GM12878 (cell line): Measurements from ENCODE around the gene BRAT1. TPM values are rescaled to one million over a fixed set of nuclear protein-coding genes. Genes with fewer than 3 reads are reported as not detected.

Experiments
- ATAC-seq: fragments of 200-7000 bp; cut with Tn5 transposase; 3 replicates; pipeline ENCODE4 v1.9.1; 2020; ENCODE audit warnings: mild to moderate bottlenecking, moderate library complexity
- BruUV-seq: library from RNA; stranded (reverse); fragments of 400-500 nt; replicated peaks from 2 replicates; lab custom pipeline; 2021; lab: Mats Ljungman, UMichigan
- CTCF ChIA-PET: fragments of 300-600 bp; sonication (Branson Sonifier 250); formaldehyde crosslinking; extraction: SDS; loops from one replicate; lab custom pipeline; 2021; ENCODE audit warnings: inconsistent platforms; lab: Yijun Ruan, JAX
- POLR2A ChIA-PET: fragments of 350-600 bp; formaldehyde crosslinking; extraction: SDS; loops from one replicate; lab custom pipeline; 2021; ENCODE audit warnings: inconsistent platforms; lab: Charles Lee
- RAD21 ChIA-PET: fragments of 300-600 bp; sonication (Branson Sonifier 250); formaldehyde crosslinking; loops from one replicate; lab custom pipeline; 2023; ENCODE audit warnings: antibody characterized with exemption; ENCODE audit not compliant: unreplicated experiment; lab: Charles Lee
- SMC1A ChIA-PET: fragments of 300-600 bp; sonication (Branson Sonifier 250); formaldehyde crosslinking; loops from one replicate; lab custom pipeline; 2023; ENCODE audit not compliant: unreplicated experiment, uncharacterized antibody; lab: Charles Lee
- DNase-seq: peaks from one replicate; pipeline ENCODE4 v3.0.0-alpha.2; 2011; ENCODE audit warnings: low read depth, low spot score
- FAIRE-seq: peaks from 3 replicates; lab custom pipeline; 2011; peaks lifted over from hg19 to GRCh38; lab: Jason Lieb, UNC
- H2AFZ ChIP-seq: 2 replicates; pipeline ENCODE4 v1.6.0; 2011; ENCODE audit warnings: low read depth, low read length, control low read depth; ENCODE audit not compliant: control insufficient read depth
- H3K27ac ChIP-seq: 2 replicates; pipeline ENCODE4 v1.5.1; 2011; ENCODE audit warnings: control low read depth; ENCODE audit not compliant: control insufficient read depth, insufficient read depth
- H3K27me3 ChIP-seq, 2 experiments: replicated peaks in 1 of 2; 2 replicates each; pipeline versions ENCODE4 v1.6.0 to v1.6.1; 2011; ENCODE audit warnings: low read length in 1 of 2; ENCODE audit not compliant: control insufficient read depth in 2 of 2, insufficient read depth in 2 of 2
- H3K36me3 ChIP-seq, 2 experiments: 2 replicates each; pipeline ENCODE4 v1.5.1; 2011; ENCODE audit warnings: low read length in 1 of 2; ENCODE audit not compliant: control insufficient read depth in 2 of 2, insufficient read depth in 2 of 2
- H3K4me1 ChIP-seq: 2 replicates; pipeline ENCODE4 v1.6.1; 2011; ENCODE audit warnings: mild to moderate bottlenecking, low read length, moderate library complexity, mixed read lengths; ENCODE audit not compliant: control insufficient read depth, insufficient read depth
- H3K4me2 ChIP-seq: 2 replicates; pipeline ENCODE4 v1.6.0; 2011; ENCODE audit warnings: control low read depth; ENCODE audit not compliant: control insufficient read depth, insufficient read depth
- H3K4me3 ChIP-seq: fragments of 200-600 bp; sonication (generic); 2 replicates; pipeline ENCODE4 v1.5.1; 2016
- H3K79me2 ChIP-seq: 2 replicates; pipeline ENCODE4 v1.6.0; 2011; ENCODE audit warnings: low read length; ENCODE audit not compliant: control insufficient read depth, insufficient read depth
- H3K9ac ChIP-seq: 2 replicates; pipeline ENCODE4 v1.8.0; 2011; ENCODE audit warnings: low read length, control low read depth, mixed read lengths; ENCODE audit not compliant: control insufficient read depth, insufficient read depth
- H3K9me3 ChIP-seq: replicated peaks from 3 replicates; pipeline ENCODE4 v1.5.1; 2011; ENCODE audit warnings: mild to moderate bottlenecking, low read length; ENCODE audit not compliant: control insufficient read depth, insufficient read depth
- H4K20me1 ChIP-seq: 2 replicates; pipeline ENCODE4 v1.6.0; 2011; ENCODE audit not compliant: control insufficient read depth, insufficient read depth
- CREM ChIP-seq: IDR thresholded peaks from 2 replicates; pipeline ENCODE4 v1.6.1; 2014; ENCODE audit warnings: antibody characterized with exemption, low read depth
- E4F1 ChIP-seq: fragments of 450-650 bp; IDR thresholded peaks from 2 replicates; pipeline ENCODE4 v1.6.1; 2018; ENCODE audit warnings: borderline replicate concordance, mild to moderate bottlenecking; ENCODE audit not compliant: partially characterized antibody
- ZSCAN29 ChIP-seq: fragments of 450-650 bp; IDR thresholded peaks from 2 replicates; pipeline ENCODE4 v1.6.1; 2017; ENCODE audit warnings: mild to moderate bottlenecking, moderate library complexity
- WGBS: methylation state at CpG from one replicate; pipeline ENCODE4 v1.1.6; 2016; ENCODE audit warnings: low lambda C conversion rate; ENCODE audit not compliant: insufficient replicate concordance, insufficient coverage; ENCODE audit errors: missing lambda C conversion rate; 5-methylcytosine and 5-hydroxymethylcytosine counted together
- in situ Hi-C: fragments of 300-500 bp; cut with MboI; formaldehyde crosslinking; loops from 9 replicates; pipeline ENCODE4 v1.14.3; 2018; ENCODE audit warnings: mixed read lengths
- intact Hi-C: fragments of 100-400 bp; cut with micrococcal nuclease; formaldehyde crosslinking; loops from one replicate; pipeline ENCODE4 v1.14.2; 2022; ENCODE audit not compliant: unreplicated experiment
- polyA plus RNA-seq, 11 experiments: library from polyadenylated mRNA; depleted of rRNA in 4 of 11; unstranded in 6 of 11; stranded (reverse) in 5 of 11; fragments of >200 nt; fragmentation: Nextera tagmentation in 4 of 11; fragmentation: Illumina TruSeq in 1 of 11; extraction: Ambion mirVana in 4 of 11; extraction: Trizol in 1 of 11; gene quantifications; 1 replicate in 1 of 11; 2 replicates in 10 of 11; pipeline versions ENCODE4 v1.2.1 to v1.2.3, GENCODE V29; 2011 to 2016; ENCODE audit warnings: inconsistent platforms in 2 of 11, missing spikeins in 2 of 11, low read depth in 1 of 11
- total RNA-seq, 4 experiments: library from RNA; depleted of rRNA in 3 of 4; stranded (reverse); fragments of >200 nt in 3 of 4; fragmentation: Illumina TruSeq in 1 of 4; extraction: Trizol in 1 of 4; gene quantifications; 2 replicates each; pipeline versions ENCODE4 v1.2.1 to v1.2.3, GENCODE V29; 2013 to 2021

BRAT1 gene
- total and polyA plus RNA-seq, 10 of the 15 experiments (the other 5 are each of a cell fraction or from before 2014, with no cell fraction given) = 0.13 to 53.3 (median 16.0) TPM

GRCh38 chr7:2524808-2525657, 30.3 kb downstream of the BRAT1 start (continued):
- TF ChIP-seq E4F1 = no peak

DNA sequence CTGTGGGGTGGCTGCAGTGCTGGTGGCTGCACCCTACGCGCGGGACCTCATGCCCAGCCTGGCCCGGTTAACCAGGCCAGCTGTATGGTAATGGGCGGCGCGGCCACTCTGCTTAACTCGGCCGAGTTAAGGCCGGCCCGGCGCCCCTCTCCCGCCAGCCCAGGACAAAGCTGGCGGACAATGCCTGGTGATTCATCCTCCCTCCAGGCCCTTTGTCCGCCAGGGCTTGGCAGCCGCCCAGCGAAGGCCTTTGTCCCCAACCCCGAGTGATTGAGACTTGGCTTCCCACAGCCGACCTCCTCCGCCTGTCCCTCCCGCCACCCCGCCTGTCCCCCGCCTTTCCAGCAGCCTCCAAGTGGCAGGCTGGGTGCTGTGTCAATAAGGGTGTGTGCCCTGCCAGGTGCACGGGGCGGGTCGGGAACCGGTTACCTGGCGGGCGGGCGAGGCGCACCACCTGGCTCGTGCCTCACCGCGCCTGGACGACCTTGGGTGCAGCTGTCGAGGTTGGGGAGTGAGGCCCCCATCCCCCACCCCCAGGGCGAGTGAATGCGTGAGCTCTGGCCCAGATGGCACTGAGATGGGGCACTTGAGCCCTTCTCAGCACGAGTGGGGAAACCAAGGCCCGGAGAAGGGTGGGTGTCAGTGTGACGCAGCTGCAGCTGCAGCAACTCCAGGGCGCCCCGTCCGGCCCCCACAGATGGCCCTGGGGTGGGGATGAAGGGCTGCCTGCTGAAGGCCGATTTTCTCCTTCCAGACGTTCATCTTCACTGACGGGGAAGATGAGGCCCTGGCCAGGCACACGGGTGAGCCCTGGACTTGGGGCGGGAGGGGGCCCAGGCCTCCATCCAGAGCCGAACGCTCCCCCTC, 31.1 kb downstream of the BRAT1 start:
- peaks cover 0 to 11% of the 10 kb centered on the region in 2 experiments; a peak in 3 of 4 replicates for H3K27me3 ChIP-seq
- no peak overlapping the region for H3K4me2 ChIP-seq
- ChIA-PET POLR2A (no interaction called here), RAD21 (no interaction called here), SMC1A (no interaction called here), CTCF (no interaction called here)
- no peak overlapping the region for H2AFZ ChIP-seq
- no TSS peak for BruUV-seq
- in situ Hi-C loops (no loop called here), intact Hi-C loops (no loop called here)
- H3K9me3 ChIP-seq = no peaks in the 10 kb centered on the region
- ATAC-seq = no peak
- no peak for FAIRE-seq
- H3K4me3 ChIP-seq = no peak overlapping the region
- peaks cover 26% of the 10 kb centered on the region for H3K4me1 ChIP-seq
- H3K79me2 ChIP-seq = no peaks in the 10 kb centered on the region
- 70% methylated on average over 51 of the region's 51 CpGs for WGBS
- no peak for DNase-seq
- no peak for TF ChIP-seq CREM
- TF ChIP-seq ZSCAN29 = no peak
- H4K20me1 ChIP-seq = no peaks in the 10 kb centered on the region
- H3K36me3 ChIP-seq = no peaks in the 10 kb centered on the region
- H3K9ac ChIP-seq = no peak overlapping the region
- no peak overlapping the region for H3K27ac ChIP-seq
